WTC11 (cell line): ENCODE results near the gene CNOT9. TPM values are rescaled to one million over a fixed set of nuclear protein-coding genes. Genes with fewer than 3 reads are reported as not detected.
A peak's percentile ranks its signal among the peaks of the same experiment; 100 is the strongest.

Source experiments
- ATAC-seq: fragments of 200-7000 bp; cut with Tn5 transposase; 2 replicates; pipeline ENCODE4 v1.10.0; 2021; ENCODE audit warnings: mild to moderate bottlenecking, moderate library complexity
- CTCF ChIA-PET: fragments of 300-600 bp; sonication (Branson Sonifier 250); formaldehyde crosslinking; loops from one replicate; lab custom pipeline; 2021; ENCODE audit warnings: antibody characterized with exemption; lab: Charles Lee
- POLR2A ChIA-PET: fragments of 350-600 bp; sonication (Branson Sonifier 250); formaldehyde crosslinking; loops from one replicate; lab custom pipeline; 2021; ENCODE audit warnings: antibody characterized with exemption; lab: Charles Lee
- DNase-seq: peaks from one replicate; pipeline ENCODE4 v3.0.0; 2021; ENCODE audit warnings: low spot score
- H3K27ac Mint-ChIP-seq: 2 replicates; pipeline ENCODE4 v1.8.0; 2021; ENCODE audit warnings: mixed read lengths
- H3K27me3 Mint-ChIP-seq: 2 replicates; pipeline ENCODE4 v1.8.0; 2021; ENCODE audit warnings: low read depth, mild to moderate bottlenecking, moderate library complexity, mixed read lengths
- H3K36me3 Mint-ChIP-seq: 2 replicates; pipeline ENCODE4 v1.8.0; 2021; ENCODE audit warnings: mixed read lengths
- H3K4me1 Mint-ChIP-seq: 2 replicates; pipeline ENCODE4 v1.8.0; 2022; ENCODE audit warnings: mixed read lengths
- H3K4me3 Mint-ChIP-seq: 2 replicates; pipeline ENCODE4 v1.8.0; 2021; ENCODE audit warnings: mild to moderate bottlenecking, moderate library complexity, mixed read lengths
- H3K9me3 Mint-ChIP-seq: 2 replicates; pipeline ENCODE4 v1.8.0; 2021; ENCODE audit warnings: mixed read lengths
- ATF6 ChIP-seq: sonication (generic); formaldehyde crosslinking; IDR thresholded peaks from 2 replicates; pipeline ENCODE4 v1.8.1; 2023; ENCODE audit warnings: mild to moderate bottlenecking, missing genetic modification reagents
- CREB1 ChIP-seq: sonication (generic); formaldehyde crosslinking; IDR thresholded peaks from 2 replicates; pipeline ENCODE4 v1.8.0; 2023; ENCODE audit warnings: mild to moderate bottlenecking, missing genetic modification reagents
- CREM ChIP-seq: sonication (generic); formaldehyde crosslinking; IDR thresholded peaks from 2 replicates; pipeline ENCODE4 v1.8.1; 2022; ENCODE audit warnings: mild to moderate bottlenecking, missing genetic modification reagents, moderate library complexity
- E2F1 ChIP-seq: sonication (generic); formaldehyde crosslinking; IDR thresholded peaks from 2 replicates; pipeline ENCODE4 v1.8.0; 2022; ENCODE audit warnings: mild to moderate bottlenecking, missing genetic modification reagents
- ELF4 ChIP-seq: sonication (generic); formaldehyde crosslinking; IDR thresholded peaks from 2 replicates; pipeline ENCODE4 v1.8.1; 2022; ENCODE audit warnings: low read depth, mild to moderate bottlenecking, moderate library complexity, missing genetic modification reagents
- GABPB1 ChIP-seq: sonication (generic); formaldehyde crosslinking; IDR thresholded peaks from 2 replicates; pipeline ENCODE4 v1.8.1; 2023; ENCODE audit warnings: mild to moderate bottlenecking, missing genetic modification reagents
- HMGA2 ChIP-seq: fragments of 250-450 bp; sonication (Bioruptor Pico); IDR thresholded peaks from 2 replicates; pipeline ENCODE4 v1.4.0; 2021; ENCODE audit warnings: mild to moderate bottlenecking, moderate library complexity
- MLX ChIP-seq: sonication (generic); formaldehyde crosslinking; IDR thresholded peaks from 2 replicates; pipeline ENCODE4 v1.8.1; 2023; ENCODE audit warnings: mild to moderate bottlenecking, missing genetic modification reagents, moderate library complexity
- NFATC4 ChIP-seq: fragments of 250-450 bp; sonication (Bioruptor Pico); IDR thresholded peaks from 2 replicates; pipeline ENCODE4 v1.9.0; 2021; ENCODE audit warnings: mild to moderate bottlenecking
- PREB ChIP-seq: sonication (generic); formaldehyde crosslinking; IDR thresholded peaks from 2 replicates; pipeline ENCODE4 v1.8.1; 2022; ENCODE audit warnings: mild to moderate bottlenecking, missing genetic modification reagents, moderate library complexity, borderline replicate concordance
- RELA ChIP-seq: sonication (generic); formaldehyde crosslinking; IDR thresholded peaks from 2 replicates; pipeline ENCODE4 v1.8.1; 2022; ENCODE audit warnings: missing genetic modification reagents, mild to moderate bottlenecking, borderline replicate concordance
- RORB ChIP-seq: fragments of 250-450 bp; sonication (Bioruptor Pico); IDR thresholded peaks from 2 replicates; pipeline ENCODE4 v1.9.0; 2021; ENCODE audit warnings: mild to moderate bottlenecking
- SMAD3 ChIP-seq: sonication (generic); formaldehyde crosslinking; IDR thresholded peaks from 2 replicates; pipeline ENCODE4 v1.8.0; 2022; ENCODE audit warnings: missing genetic modification reagents, mild to moderate bottlenecking, borderline replicate concordance
- SMAD4 ChIP-seq: sonication (generic); formaldehyde crosslinking; IDR thresholded peaks from 2 replicates; pipeline ENCODE4 v1.8.0; 2022; ENCODE audit warnings: mild to moderate bottlenecking, missing genetic modification reagents
- STAT6 ChIP-seq: sonication (generic); formaldehyde crosslinking; conservative IDR thresholded peaks from 2 replicates; pipeline ENCODE4 v1.8.1; 2023; ENCODE audit warnings: mild to moderate bottlenecking, low read depth, missing genetic modification reagents, moderate library complexity
- TCF7 ChIP-seq: sonication (generic); formaldehyde crosslinking; IDR thresholded peaks from 2 replicates; pipeline ENCODE4 v1.8.0; 2022; ENCODE audit warnings: mild to moderate bottlenecking, low read depth, missing genetic modification reagents, moderate library complexity
- TEAD4 ChIP-seq: sonication (generic); formaldehyde crosslinking; IDR thresholded peaks from 2 replicates; pipeline ENCODE4 v1.8.0; 2022; ENCODE audit warnings: mild to moderate bottlenecking, missing genetic modification reagents
- USF2 ChIP-seq: sonication (generic); formaldehyde crosslinking; IDR thresholded peaks from 2 replicates; pipeline ENCODE4 v1.8.1; 2023; ENCODE audit warnings: mild to moderate bottlenecking, missing genetic modification reagents, moderate library complexity
- ZNF121 ChIP-seq: sonication (generic); formaldehyde crosslinking; IDR thresholded peaks from 2 replicates; pipeline ENCODE4 v1.8.0; 2023; ENCODE audit warnings: missing genetic modification reagents
- ZNF317 ChIP-seq: sonication (generic); formaldehyde crosslinking; IDR thresholded peaks from 2 replicates; pipeline ENCODE4 v1.8.1; 2023; ENCODE audit warnings: low read depth, mild to moderate bottlenecking, moderate library complexity, missing genetic modification reagents, borderline replicate concordance
- ZNF423 ChIP-seq: fragments of 250-450 bp; sonication (Bioruptor Pico); IDR thresholded peaks from 2 replicates; pipeline ENCODE4 v2.1.2; 2022; ENCODE audit warnings: mild to moderate bottlenecking, moderate library complexity
- ZNF532 ChIP-seq: fragments of 250-450 bp; sonication (Bioruptor Pico); IDR thresholded peaks from 2 replicates; pipeline ENCODE4 v1.9.0; 2021; ENCODE audit warnings: mild to moderate bottlenecking, borderline replicate concordance
- ZNF671 ChIP-seq: fragments of 250-450 bp; sonication (Bioruptor Pico); IDR thresholded peaks from 2 replicates; pipeline ENCODE4 v1.8.0; 2021; ENCODE audit warnings: mild to moderate bottlenecking
- total RNA-seq: library from RNA; stranded (reverse); gene quantifications from 3 replicates; pipeline ENCODE4 v1.2.3, GENCODE V29; 2021

Gene CNOT9
- total RNA-seq, 1 experiment from 2014 or later: 62.6 TPM

GRCh38 chr2:218570850-218571249 is 2.2 kb downstream of the CNOT9 start:
- ATAC-seq (no peak), DNase-seq (no peak)
- Mint-ChIP-seq H3K9me3 (no peaks in the 10 kb centered on the region), H3K27ac (no peak overlapping the region; the same call in 1 of the 2 replicates), H3K4me3 (peak overlapping the region; percentile 86), H3K36me3 (peaks cover 17% of the 10 kb centered on the region), H3K4me1 (peaks cover 33% of the 10 kb centered on the region), H3K27me3 (no peaks in the 10 kb centered on the region)
- no peak for TF ChIP-seq GABPB1 (CRISPR knock-in tag)
- no peak for TF ChIP-seq CREB1 (CRISPR knock-in tag)
- no peak for TF ChIP-seq ZNF671 (CRISPR knock-in tag)
- TF ChIP-seq RELA: no peak
- TF ChIP-seq USF2 (CRISPR knock-in tag): no peak
- no peak for TF ChIP-seq ZNF317
- no peak for TF ChIP-seq PREB (CRISPR knock-in tag)
- no peak for TF ChIP-seq SMAD4 (CRISPR knock-in tag)
- no peak for TF ChIP-seq MLX (CRISPR knock-in tag)
- no peak for TF ChIP-seq CREM (CRISPR knock-in tag)
- no peak for TF ChIP-seq ELF4 (CRISPR knock-in tag)
- no peak for TF ChIP-seq ATF6 (CRISPR knock-in tag)
- ChIA-PET CTCF (no interaction called here), POLR2A (no interaction called here)

- POLR2A ChIA-PET: interaction anchor here (0.7 kb wide), 1 partner anchor 13 kb away, joined by 3 read pairs; no protein-coding TSS in a partner anchor
- Mint-ChIP-seq H3K9me3 (no peaks in the 10 kb centered on the region), H3K36me3 (peaks cover 28% of the 10 kb centered on the region), H3K4me3 (no peak overlapping the region), H3K27ac (no peak overlapping the region), H3K4me1 (peaks cover 26% of the 10 kb centered on the region), H3K27me3 (no peaks in the 10 kb centered on the region)
- CTCF ChIA-PET: interaction anchor here (1.3 kb wide), 1 partner anchor 133 kb away, joined by 3 read pairs; no protein-coding TSS in a partner anchor
- no peak for ATAC-seq
- no peak for DNase-seq
- TF ChIP-seq SMAD3 (CRISPR knock-in tag): no peak
- TF ChIP-seq NFATC4 (CRISPR knock-in tag): no peak
- no peak for TF ChIP-seq E2F1 (CRISPR knock-in tag)
- no peak for TF ChIP-seq ZNF671 (CRISPR knock-in tag)
- TF ChIP-seq STAT6: no peak
- TF ChIP-seq USF2 (CRISPR knock-in tag): no peak
- TF ChIP-seq TEAD4 (CRISPR knock-in tag): no peak
- no peak for TF ChIP-seq TCF7 (CRISPR knock-in tag)
- no peak for TF ChIP-seq RORB (CRISPR knock-in tag)
- TF ChIP-seq ZNF423 (CRISPR knock-in tag): no peak
- TF ChIP-seq HMGA2 (CRISPR knock-in tag): no peak
- no peak for TF ChIP-seq ZNF532 (CRISPR knock-in tag)
- no peak for TF ChIP-seq ZNF121 (CRISPR knock-in tag)
Observed at GRCh38 chr2:218576854-218577253, 8.2 kb downstream of the CNOT9 start.
